ENCODE results near the gene LRRTM2.
"Not testable (repeated sequence)": the region's sequence is repeated elsewhere in the genome, so short reads cannot be mapped to it uniquely, and the experiment has no call there.

LRRTM2 gene

GRCh38 chr5:138853132-138853531 is 22.0 kb downstream of the LRRTM2 start:
- Histone ChIP-seq H3K9me3 (ENCODE audit: control insufficient read depth, insufficient read depth, low read length) (no peaks in the 10 kb centered on the region), H3K9ac (ENCODE audit: low read depth, low read length) (no peak overlapping the region), H3K36me3 (ENCODE audit: control insufficient read depth, insufficient read depth, low read length) (no peaks in the 10 kb centered on the region), H3K4me3 (ENCODE audit: low read depth, low read length) (no peak overlapping the region), H3K27me3 (ENCODE audit: control insufficient read depth, insufficient read depth, low read length) (no peaks in the 10 kb centered on the region), H3K4me1 (ENCODE audit: control insufficient read depth, insufficient read depth, low read length) (no peaks in the 10 kb centered on the region)

- H3K9me3 ChIP-seq (ENCODE audit: control insufficient read depth, insufficient read depth, low read length) = no peaks in the 10 kb centered on the region
- H3K27me3 ChIP-seq (ENCODE audit: control insufficient read depth, insufficient read depth, low read length) = no peaks in the 10 kb centered on the region
- no peak overlapping the region for H3K9ac ChIP-seq (ENCODE audit: low read depth, low read length)
Measured at GRCh38 chr5:138850865-138851435, 24.2 kb downstream of the LRRTM2 start.

GRCh38 chr5:138849882-138850281 is 25.3 kb downstream of the LRRTM2 start:
- no peak overlapping the region for H3K9ac ChIP-seq (ENCODE audit: low read depth, low read length)
- peaks cover 8% of the 10 kb centered on the region for H3K4me1 ChIP-seq (ENCODE audit: control insufficient read depth, insufficient read depth, low read length)
- H3K4me3 ChIP-seq (ENCODE audit: low read depth, low read length) = no peak overlapping the region
- no peaks in the 10 kb centered on the region for H3K27me3 ChIP-seq (ENCODE audit: control insufficient read depth, insufficient read depth, low read length)
- H3K9me3 ChIP-seq (ENCODE audit: control insufficient read depth, insufficient read depth, low read length) = no peaks in the 10 kb centered on the region
- no peaks in the 10 kb centered on the region for H3K36me3 ChIP-seq (ENCODE audit: control insufficient read depth, insufficient read depth, low read length)

More at GRCh38 chr5:138850865-138851435, 24.2 kb downstream of the LRRTM2 start:
- no peaks in the 10 kb centered on the region for H3K36me3 ChIP-seq (ENCODE audit: control insufficient read depth, insufficient read depth, low read length)
- peaks cover 4% of the 10 kb centered on the region for H3K4me1 ChIP-seq (ENCODE audit: control insufficient read depth, insufficient read depth, low read length)
- H3K4me3 ChIP-seq (ENCODE audit: low read depth, low read length) = no peak overlapping the region

GRCh38 chr5:138849439-138849838 is 25.7 kb downstream of the LRRTM2 start:
- Histone ChIP-seq H3K4me1 (ENCODE audit: control insufficient read depth, insufficient read depth, low read length) (peaks cover 10% of the 10 kb centered on the region), H3K36me3 (ENCODE audit: control insufficient read depth, insufficient read depth, low read length) (no peaks in the 10 kb centered on the region), H3K9ac (ENCODE audit: low read depth, low read length) (no peak overlapping the region), H3K27me3 (ENCODE audit: control insufficient read depth, insufficient read depth, low read length) (no peaks in the 10 kb centered on the region), H3K4me3 (ENCODE audit: low read depth, low read length) (no peak overlapping the region), H3K9me3 (ENCODE audit: control insufficient read depth, insufficient read depth, low read length) (no peaks in the 10 kb centered on the region)

- Histone ChIP-seq H3K4me3 (ENCODE audit: low read depth, low read length) (no peak overlapping the region), H3K4me1 (ENCODE audit: control insufficient read depth, insufficient read depth, low read length) (peaks cover 10% of the 10 kb centered on the region), H3K9ac (ENCODE audit: low read depth, low read length) (peak overlapping the region; percentile 30), H3K27me3 (ENCODE audit: control insufficient read depth, insufficient read depth, low read length) (no peaks in the 10 kb centered on the region), H3K36me3 (ENCODE audit: control insufficient read depth, insufficient read depth, low read length) (no peaks in the 10 kb centered on the region), H3K9me3 (ENCODE audit: control insufficient read depth, insufficient read depth, low read length) (no peaks in the 10 kb centered on the region)
Measured at GRCh38 chr5:138844812-138845513, 30.2 kb downstream of the LRRTM2 start.

GRCh38 chr5:138844125-138844461 is 31.0 kb downstream of the LRRTM2 start:
- Histone ChIP-seq H3K9ac (ENCODE audit: low read depth, low read length) (no peak overlapping the region), H3K4me1 (ENCODE audit: control insufficient read depth, insufficient read depth, low read length) (peaks cover 10% of the 10 kb centered on the region), H3K27me3 (ENCODE audit: control insufficient read depth, insufficient read depth, low read length) (no peaks in the 10 kb centered on the region), H3K9me3 (ENCODE audit: control insufficient read depth, insufficient read depth, low read length) (no peaks in the 10 kb centered on the region), H3K4me3 (ENCODE audit: low read depth, low read length) (no peak overlapping the region), H3K36me3 (ENCODE audit: control insufficient read depth, insufficient read depth, low read length) (no peaks in the 10 kb centered on the region)

- Histone ChIP-seq H3K4me3 (ENCODE audit: low read depth, low read length) (no peak overlapping the region), H3K9me3 (ENCODE audit: control insufficient read depth, insufficient read depth, low read length) (no peaks in the 10 kb centered on the region), H3K9ac (ENCODE audit: low read depth, low read length) (no peak overlapping the region), H3K27me3 (ENCODE audit: control insufficient read depth, insufficient read depth, low read length) (no peaks in the 10 kb centered on the region), H3K4me1 (ENCODE audit: control insufficient read depth, insufficient read depth, low read length) (peaks cover 10% of the 10 kb centered on the region), H3K36me3 (ENCODE audit: control insufficient read depth, insufficient read depth, low read length) (no peaks in the 10 kb centered on the region)
Measured at GRCh38 chr5:138843316-138844124, 31.6 kb downstream of the LRRTM2 start.

GRCh38 chr5:138841531-138841930 is 33.6 kb downstream of the LRRTM2 start:
- Histone ChIP-seq H3K4me3 (ENCODE audit: low read depth, low read length) (no peak overlapping the region), H3K9ac (ENCODE audit: low read depth, low read length) (no peak overlapping the region), H3K9me3 (ENCODE audit: control insufficient read depth, insufficient read depth, low read length) (no peaks in the 10 kb centered on the region), H3K36me3 (ENCODE audit: control insufficient read depth, insufficient read depth, low read length) (no peaks in the 10 kb centered on the region), H3K4me1 (ENCODE audit: control insufficient read depth, insufficient read depth, low read length) (peaks cover 12% of the 10 kb centered on the region), H3K27me3 (ENCODE audit: control insufficient read depth, insufficient read depth, low read length) (no peaks in the 10 kb centered on the region)

GRCh38 chr5:138840103-138840502 is 35.0 kb downstream of the LRRTM2 start:
- H3K27me3 ChIP-seq (ENCODE audit: control insufficient read depth, insufficient read depth, low read length) = no peaks in the 10 kb centered on the region
- no peak overlapping the region for H3K9ac ChIP-seq (ENCODE audit: low read depth, low read length)
- H3K4me1 ChIP-seq (ENCODE audit: control insufficient read depth, insufficient read depth, low read length) = peaks cover 18% of the 10 kb centered on the region
- H3K9me3 ChIP-seq (ENCODE audit: control insufficient read depth, insufficient read depth, low read length) = no peaks in the 10 kb centered on the region
- no peaks in the 10 kb centered on the region for H3K36me3 ChIP-seq (ENCODE audit: control insufficient read depth, insufficient read depth, low read length)
- H3K4me3 ChIP-seq (ENCODE audit: low read depth, low read length) = no peak overlapping the region

- no peaks in the 10 kb centered on the region for H3K9me3 ChIP-seq (ENCODE audit: control insufficient read depth, insufficient read depth, low read length)
- no peaks in the 10 kb centered on the region for H3K36me3 ChIP-seq (ENCODE audit: control insufficient read depth, insufficient read depth, low read length)
- peaks cover 28% of the 10 kb centered on the region for H3K4me1 ChIP-seq (ENCODE audit: control insufficient read depth, insufficient read depth, low read length)
- H3K27me3 ChIP-seq (ENCODE audit: control insufficient read depth, insufficient read depth, low read length) = no peaks in the 10 kb centered on the region
- H3K4me3 ChIP-seq (ENCODE audit: low read depth, low read length) = no peak overlapping the region
- no peak overlapping the region for H3K9ac ChIP-seq (ENCODE audit: low read depth, low read length)
Measured at GRCh38 chr5:138837160-138837559, 38.0 kb downstream of the LRRTM2 start.

- H3K9me3 ChIP-seq (ENCODE audit: control insufficient read depth, insufficient read depth, low read length); H3K4me3 ChIP-seq (ENCODE audit: low read depth, low read length); H3K27me3 ChIP-seq (ENCODE audit: control insufficient read depth, insufficient read depth, low read length); H3K36me3 ChIP-seq (ENCODE audit: control insufficient read depth, insufficient read depth, low read length); H3K9ac ChIP-seq (ENCODE audit: low read depth, low read length): not testable (repeated sequence)
- peaks cover 37% of the 10 kb centered on the region for H3K4me1 ChIP-seq (ENCODE audit: control insufficient read depth, insufficient read depth, low read length)
Measured at GRCh38 chr5:138834853-138835252, 40.3 kb downstream of the LRRTM2 start.
